Measurements from ENCODE around the gene LTBP3. TPM values are rescaled to one million over a fixed set of nuclear protein-coding genes. Genes with fewer than 3 reads are reported as not detected.

Gene LTBP3
- total and polyA plus RNA-seq, 2 of the 13 experiments (the other 11 are each of a cell fraction or from before 2014, with no cell fraction given), result 12.2 to 68.1 TPM

GRCh38 chr11:65546217-65546958 is 11.8 kb downstream of the LTBP3 start (continued):
- TF ChIP-seq SNAPC4 (CRISPR knock-in tag; IDR thresholded peaks at IDR 0.05), result no peak
- TF ChIP-seq NCOR1 (IDR thresholded peaks at IDR 0.05; ENCODE audit: borderline replicate concordance, low read length), result peak; percentile 52
- TF ChIP-seq FOXO4 (CRISPR knock-in tag; conservative IDR thresholded peaks at IDR 0.05), result no peak
- TF ChIP-seq ZBTB14 (CRISPR knock-in tag; IDR thresholded peaks at IDR 0.05), result no peak
- TF ChIP-seq MIXL1 (CRISPR knock-in tag; IDR thresholded peaks at IDR 0.05), result no peak
- TF ChIP-seq ZNF441 (CRISPR knock-in tag; IDR thresholded peaks at IDR 0.05; ENCODE audit: borderline replicate concordance), result no peak
- no peak for TF ChIP-seq SIX4 (CRISPR knock-in tag; IDR thresholded peaks at IDR 0.05)
- TF ChIP-seq NR0B2 (CRISPR knock-in tag; IDR thresholded peaks at IDR 0.05), result no peak
- TF ChIP-seq ZNF770 (CRISPR knock-in tag; IDR thresholded peaks at IDR 0.05), result no peak
- TF ChIP-seq TFDP2 (CRISPR knock-in tag; IDR thresholded peaks at IDR 0.05), result no peak
- no peak for TF ChIP-seq ZNF235 (CRISPR knock-in tag; IDR thresholded peaks at IDR 0.05; ENCODE audit: borderline replicate concordance)
- TF ChIP-seq MEIS1 (CRISPR knock-in tag; IDR thresholded peaks at IDR 0.05; ENCODE audit: borderline replicate concordance), result no peak
- TF ChIP-seq ATRX (CRISPR knock-in tag; IDR thresholded peaks at IDR 0.05; ENCODE audit: borderline replicate concordance), result no peak
- TF ChIP-seq PHB2 (IDR thresholded peaks at IDR 0.05; ENCODE audit: partially characterized antibody), result no peak
- TF ChIP-seq RXRA (CRISPR knock-in tag; IDR thresholded peaks at IDR 0.05), result peak; percentile 70
- TF ChIP-seq ZNF335 (CRISPR knock-in tag; IDR thresholded peaks at IDR 0.05), result no peak
